ENCODE results near the gene KLHL5.

DNA sequence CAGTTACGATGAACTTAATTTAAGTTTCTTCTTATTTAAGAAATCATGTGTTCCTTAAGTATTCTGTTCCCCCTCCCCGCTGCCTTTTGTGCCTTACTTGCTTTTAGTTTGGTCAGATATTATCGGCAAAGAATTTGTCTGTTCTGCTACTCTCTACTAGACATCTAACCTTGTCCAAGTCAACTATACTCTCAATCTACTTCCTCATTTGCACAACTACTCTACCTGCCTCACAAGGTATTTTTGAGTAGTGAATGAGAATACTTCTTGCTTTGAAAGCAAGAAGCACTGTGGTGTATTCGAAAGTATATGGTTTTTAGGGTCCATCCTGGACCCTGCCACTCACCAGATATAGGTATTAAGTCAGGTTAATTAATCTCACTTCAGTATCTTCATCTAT, 8.0 kb upstream of the KLHL5 start:
- TF ChIP-seq, protein P1, sequence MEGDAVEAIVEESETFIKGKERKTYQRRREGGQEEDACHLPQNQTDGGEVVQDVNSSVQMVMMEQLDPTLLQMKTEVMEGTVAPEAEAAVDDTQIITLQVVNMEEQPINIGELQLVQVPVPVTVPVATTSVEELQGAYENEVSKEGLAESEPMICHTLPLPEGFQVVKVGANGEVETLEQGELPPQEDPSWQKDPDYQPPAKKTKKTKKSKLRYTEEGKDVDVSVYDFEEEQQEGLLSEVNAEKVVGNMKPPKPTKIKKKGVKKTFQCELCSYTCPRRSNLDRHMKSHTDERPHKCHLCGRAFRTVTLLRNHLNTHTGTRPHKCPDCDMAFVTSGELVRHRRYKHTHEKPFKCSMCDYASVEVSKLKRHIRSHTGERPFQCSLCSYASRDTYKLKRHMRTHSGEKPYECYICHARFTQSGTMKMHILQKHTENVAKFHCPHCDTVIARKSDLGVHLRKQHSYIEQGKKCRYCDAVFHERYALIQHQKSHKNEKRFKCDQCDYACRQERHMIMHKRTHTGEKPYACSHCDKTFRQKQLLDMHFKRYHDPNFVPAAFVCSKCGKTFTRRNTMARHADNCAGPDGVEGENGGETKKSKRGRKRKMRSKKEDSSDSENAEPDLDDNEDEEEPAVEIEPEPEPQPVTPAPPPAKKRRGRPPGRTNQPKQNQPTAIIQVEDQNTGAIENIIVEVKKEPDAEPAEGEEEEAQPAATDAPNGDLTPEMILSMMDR (IDR thresholded peaks at IDR 0.05): no peak
- TF ChIP-seq POLR2A (IDR thresholded peaks at IDR 0.05): no peak

Data from body of pancreas (tissue), 4 donors.